SJSA1 (cell line): ENCODE results near the gene USP9X. TPM values are rescaled to one million over a fixed set of nuclear protein-coding genes. Genes with fewer than 3 reads are reported as not detected.
"Not testable (repeated sequence)": the region's sequence is repeated elsewhere in the genome, so short reads cannot be mapped to it uniquely, and the experiment has no call there.

Experiments
- DNase-seq, 2 experiments: peaks; one replicate each; pipeline ENCODE4 v3.0.0-alpha.2; 2015 to 2020; ENCODE audit warnings: low spot score in 2 of 2, low read depth in 1 of 2
- H3K27ac ChIP-seq: fragments of 250-450 bp; sonication (Bioruptor Pico); 2 replicates; pipeline ENCODE4 v1.5.1; 2020; ENCODE audit warnings: mild to moderate bottlenecking, moderate library complexity
- H3K27me3 ChIP-seq: fragments of 250-450 bp; sonication (Bioruptor Pico); replicated peaks from 2 replicates; pipeline ENCODE4 v1.5.1; 2020; ENCODE audit warnings: mild to moderate bottlenecking, moderate library complexity
- H3K36me3 ChIP-seq: fragments of 250-450 bp; sonication (Bioruptor Pico); 2 replicates; pipeline ENCODE4 v1.5.1; 2020; ENCODE audit warnings: mild to moderate bottlenecking
- H3K4me1 ChIP-seq: fragments of 250-450 bp; sonication (Bioruptor Pico); replicated peaks from 2 replicates; pipeline ENCODE4 v1.6.1; 2021; ENCODE audit warnings: mild to moderate bottlenecking
- H3K4me3 ChIP-seq: fragments of 250-450 bp; sonication (Bioruptor Pico); 2 replicates; pipeline ENCODE4 v1.5.1; 2020; ENCODE audit warnings: mild to moderate bottlenecking
- H3K9me3 ChIP-seq: fragments of 250-450 bp; sonication (Bioruptor Pico); replicated peaks from 2 replicates; pipeline ENCODE4 v1.5.1; 2020; ENCODE audit warnings: mild to moderate bottlenecking
- total RNA-seq: library from RNA; depleted of rRNA; stranded (reverse); fragments of >200 nt; shearing (Covaris generic); gene quantifications from 2 replicates; pipeline ENCODE4 v1.2.3, GENCODE V29; 2014

USP9X gene
- total RNA-seq, 1 experiment from 2014 or later, result 51.8 TPM

GRCh38 chrX:41096339-41096955 is 11.2 kb downstream of the USP9X start:
- DNase-seq, result peak in 1 of 2 experiments; percentile 11
- Histone ChIP-seq H3K27me3 (no peaks in the 10 kb centered on the region), H3K9me3 (no peaks in the 10 kb centered on the region), H3K36me3 (peaks cover 7% of the 10 kb centered on the region), H3K4me3 (no peak overlapping the region), H3K27ac (no peak overlapping the region), H3K4me1 (peaks cover 15% of the 10 kb centered on the region)

- H3K4me1 ChIP-seq, result peaks cover 15% of the 10 kb centered on the region
- H3K27ac ChIP-seq, result no peak overlapping the region
- no peak overlapping the region for H3K4me3 ChIP-seq
- no peak for DNase-seq
- H3K9me3 ChIP-seq, result no peaks in the 10 kb centered on the region
- peaks cover 7% of the 10 kb centered on the region for H3K36me3 ChIP-seq
- H3K27me3 ChIP-seq, result no peaks in the 10 kb centered on the region
These were observed 12.1 kb downstream of the USP9X start for GRCh38 chrX:41097326-41097725.

DNA sequence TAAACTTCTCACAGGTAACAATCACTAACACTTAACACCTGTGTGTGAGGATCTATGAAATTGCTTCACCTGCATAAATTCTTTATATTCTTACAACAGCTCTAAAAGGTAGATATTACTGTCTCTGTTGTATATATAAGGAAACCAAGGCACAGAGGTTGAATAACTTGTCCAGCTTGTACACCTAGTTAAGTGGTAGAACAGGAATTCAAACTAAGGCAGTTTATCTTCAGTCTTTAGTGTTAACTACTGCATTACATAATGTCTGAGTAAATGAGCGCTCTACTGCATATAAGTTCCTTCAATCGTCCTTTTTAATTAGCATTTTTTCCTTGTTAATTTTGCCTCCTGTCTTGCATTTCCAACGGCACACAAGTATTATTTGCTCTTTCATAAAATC is 15.0 kb downstream of the USP9X start:
- H3K36me3 ChIP-seq, result no peaks in the 10 kb centered on the region
- DNase-seq, result no peak
- H3K4me1 ChIP-seq, result peaks cover 15% of the 10 kb centered on the region
- H3K9me3 ChIP-seq, result no peaks in the 10 kb centered on the region
- H3K4me3 ChIP-seq, result no peak overlapping the region
- H3K27me3 ChIP-seq, result no peaks in the 10 kb centered on the region
- H3K27ac ChIP-seq, result no peak overlapping the region

DNA sequence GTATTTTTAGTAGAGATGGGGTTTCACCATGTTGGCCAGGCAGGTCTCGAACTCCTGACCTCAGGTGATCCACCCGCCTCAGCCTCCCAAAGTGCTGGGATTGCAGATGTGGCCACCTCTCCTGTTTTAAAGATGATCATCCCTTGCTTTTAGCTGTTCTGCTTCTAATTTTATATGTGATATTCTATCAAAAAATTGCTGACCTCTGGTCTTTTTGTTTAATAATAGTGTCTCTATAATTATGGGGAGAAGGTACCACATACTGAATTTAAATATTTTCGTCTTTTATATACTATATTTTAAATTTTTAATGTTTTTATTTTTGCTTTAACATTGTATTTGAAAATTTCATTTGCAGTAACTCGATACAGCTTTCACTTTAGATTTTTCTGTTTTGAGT is 15.6 kb downstream of the USP9X start:
- H3K27ac ChIP-seq, result no peak overlapping the region
- peaks cover 13% of the 10 kb centered on the region for H3K4me1 ChIP-seq
- H3K9me3 ChIP-seq, result no peaks in the 10 kb centered on the region
- H3K4me3 ChIP-seq, result no peak overlapping the region
- DNase-seq, result no peak
- no peaks in the 10 kb centered on the region for H3K36me3 ChIP-seq
- H3K27me3 ChIP-seq, result no peaks in the 10 kb centered on the region

GRCh38 chrX:41105005-41105404 is 19.8 kb downstream of the USP9X start:
- DNase-seq, result no peak
- no peaks in the 10 kb centered on the region for H3K9me3 ChIP-seq
- H3K4me1 ChIP-seq, result no peaks in the 10 kb centered on the region
- H3K27me3 ChIP-seq, result no peaks in the 10 kb centered on the region
- no peak overlapping the region for H3K27ac ChIP-seq
- no peak overlapping the region for H3K4me3 ChIP-seq
- no peaks in the 10 kb centered on the region for H3K36me3 ChIP-seq

GRCh38 chrX:41106257-41106656 is 21.0 kb downstream of the USP9X start:
- H3K27me3 ChIP-seq, DNase-seq, H3K27ac ChIP-seq, H3K9me3 ChIP-seq, H3K4me3 ChIP-seq, H3K36me3 ChIP-seq, H3K4me1 ChIP-seq: not testable (repeated sequence)

DNA sequence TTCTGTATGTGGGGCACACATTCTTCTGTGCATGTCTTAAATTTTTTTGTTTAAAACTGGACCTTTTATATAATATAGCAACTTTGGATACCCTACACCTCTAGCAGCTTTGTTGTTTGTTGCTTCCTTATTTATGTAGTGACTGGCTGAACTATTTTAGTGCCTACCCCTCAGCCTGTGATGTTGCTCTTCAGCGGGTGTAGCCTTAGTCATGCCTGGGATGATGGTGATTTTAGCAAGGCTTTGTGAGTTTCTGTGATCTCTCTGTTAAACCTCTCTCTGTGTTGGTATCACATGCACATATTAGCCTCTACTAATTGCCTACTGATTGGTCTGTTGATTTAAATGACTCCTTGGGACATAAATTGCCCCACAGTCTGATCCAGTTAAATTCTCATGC is 22.8 kb downstream of the USP9X start:
- H3K27me3 ChIP-seq, result no peaks in the 10 kb centered on the region
- H3K4me3 ChIP-seq, result no peak overlapping the region
- DNase-seq, result no peak
- no peak overlapping the region for H3K27ac ChIP-seq
- H3K9me3 ChIP-seq, result no peaks in the 10 kb centered on the region
- no peaks in the 10 kb centered on the region for H3K4me1 ChIP-seq
- H3K36me3 ChIP-seq, result no peaks in the 10 kb centered on the region

- Histone ChIP-seq H3K4me3 (no peak overlapping the region), H3K27me3 (no peaks in the 10 kb centered on the region), H3K9me3 (no peaks in the 10 kb centered on the region), H3K27ac (no peak overlapping the region), H3K36me3 (no peaks in the 10 kb centered on the region), H3K4me1 (no peaks in the 10 kb centered on the region)
- no peak for DNase-seq
These were observed 23.4 kb downstream of the USP9X start for GRCh38 chrX:41108463-41109205.

GRCh38 chrX:41110801-41111625 is 25.8 kb downstream of the USP9X start:
- no peak for DNase-seq
- H3K9me3 ChIP-seq, result no peaks in the 10 kb centered on the region
- no peaks in the 10 kb centered on the region for H3K36me3 ChIP-seq
- H3K4me3 ChIP-seq, result no peak overlapping the region
- no peaks in the 10 kb centered on the region for H3K27me3 ChIP-seq
- no peak overlapping the region for H3K27ac ChIP-seq
- no peaks in the 10 kb centered on the region for H3K4me1 ChIP-seq

DNA sequence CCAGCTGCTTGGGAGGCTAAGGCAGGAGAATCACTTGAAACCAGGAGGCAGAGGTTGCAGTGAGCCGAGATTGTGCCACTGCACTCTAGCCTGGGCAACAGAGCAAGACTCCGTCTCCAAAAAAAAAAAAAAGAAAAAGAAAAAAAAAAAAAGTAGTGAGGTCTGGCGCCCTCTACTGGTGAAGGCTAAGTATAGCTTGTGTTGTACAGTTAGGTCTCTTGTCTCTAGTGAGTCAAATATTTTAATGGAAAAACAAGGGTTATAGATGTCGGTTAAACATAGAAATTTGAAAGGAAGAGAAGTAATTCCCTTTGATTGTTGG is 29.8 kb downstream of the USP9X start:
- H3K27me3 ChIP-seq, H3K4me3 ChIP-seq, H3K4me1 ChIP-seq, H3K27ac ChIP-seq, H3K36me3 ChIP-seq, H3K9me3 ChIP-seq: not testable (repeated sequence)
- DNase-seq, result peak in 1 of 2 experiments; percentile 13

GRCh38 chrX:41116948-41117347 is 31.7 kb downstream of the USP9X start:
- Histone ChIP-seq H3K27ac (no peak overlapping the region), H3K4me3 (no peak overlapping the region), H3K4me1 (no peaks in the 10 kb centered on the region), H3K27me3 (no peaks in the 10 kb centered on the region), H3K36me3 (no peaks in the 10 kb centered on the region), H3K9me3 (no peaks in the 10 kb centered on the region)
- no peak for DNase-seq

- no peaks in the 10 kb centered on the region for H3K27me3 ChIP-seq
- no peaks in the 10 kb centered on the region for H3K36me3 ChIP-seq
- no peak overlapping the region for H3K27ac ChIP-seq
- H3K9me3 ChIP-seq, result no peaks in the 10 kb centered on the region
- H3K4me3 ChIP-seq, result no peak overlapping the region
- H3K4me1 ChIP-seq, result no peaks in the 10 kb centered on the region
- DNase-seq, result no peak
These were observed 32.9 kb downstream of the USP9X start for GRCh38 chrX:41118156-41118555.

GRCh38 chrX:41119803-41120202 is 34.6 kb downstream of the USP9X start:
- DNase-seq, result no peak
- Histone ChIP-seq H3K4me1 (no peaks in the 10 kb centered on the region), H3K9me3 (no peaks in the 10 kb centered on the region), H3K4me3 (no peak overlapping the region), H3K27me3 (no peaks in the 10 kb centered on the region), H3K27ac (no peak overlapping the region), H3K36me3 (no peaks in the 10 kb centered on the region; the same call in 1 of the 2 replicates)

DNA sequence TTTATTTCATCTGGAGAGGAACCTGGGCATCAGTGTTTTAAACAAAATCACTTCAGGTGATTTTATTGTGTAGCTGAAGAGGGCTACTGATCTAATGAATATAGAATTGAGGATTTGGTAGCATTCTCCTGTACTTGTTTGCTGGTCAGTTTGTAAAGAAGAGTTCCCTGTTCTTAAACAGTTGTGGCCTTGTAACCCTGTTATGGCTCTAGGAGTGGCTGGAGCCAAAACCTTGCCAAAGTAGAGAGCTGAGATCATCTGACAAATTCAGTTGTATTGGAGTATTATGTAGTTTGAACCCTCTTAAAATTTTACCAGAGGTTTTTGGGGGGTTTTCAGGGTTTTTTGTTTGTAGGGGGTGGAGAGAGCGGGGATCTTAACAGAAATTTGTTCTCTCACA is 36.5 kb downstream of the USP9X start:
- Histone ChIP-seq H3K4me3 (no peak overlapping the region), H3K4me1 (no peaks in the 10 kb centered on the region), H3K36me3 (no peaks in the 10 kb centered on the region; the same call in 1 of the 2 replicates), H3K27ac (no peak overlapping the region), H3K27me3 (no peaks in the 10 kb centered on the region), H3K9me3 (no peaks in the 10 kb centered on the region)
- no peak for DNase-seq
